K562 (cell line): ENCODE results near the gene N4BP3. TPM values are rescaled to one million over a fixed set of nuclear protein-coding genes. Genes with fewer than 3 reads are reported as not detected.

Experiments used
- BRCA1 ChIP-seq, 2 experiments: fragments of 450-650 bp in 1 of 2; sonication (generic) in 1 of 2; formaldehyde crosslinking in 1 of 2; IDR thresholded peaks; 2 replicates each; pipeline versions ENCODE4 v1.5.0 to v1.6.1; 2017 to 2020; ENCODE audit warnings: mild to moderate bottlenecking in 1 of 2, missing genetic modification reagents in 1 of 2
- HNRNPH1 ChIP-seq: fragments of 200-400 bp; formaldehyde crosslinking; optimal IDR thresholded peaks from 2 replicates; pipeline ENCODE3; 2017; ENCODE audit warnings: low read depth, mild to moderate bottlenecking, low read length, moderate library complexity
- SRF ChIP-seq, 2 experiments: fragments of 250-450, 450-650 bp in 1 of 2; sonication (Bioruptor Pico) in 1 of 2; sonication (generic) in 1 of 2; formaldehyde crosslinking; IDR thresholded peaks; 2 replicates each; pipeline versions ENCODE4 v1.5.0 to v1.5.1; 2020 to 2022; ENCODE audit warnings: mild to moderate bottlenecking in 1 of 2, missing genetic modification reagents in 1 of 2
- SRSF3 ChIP-seq: fragments of 200-400 bp; formaldehyde crosslinking; IDR thresholded peaks from 2 replicates; pipeline ENCODE4 v1.6.1; 2016; ENCODE audit warnings: mild to moderate bottlenecking, low read length, moderate library complexity; ENCODE audit not compliant: insufficient read depth
- ZBTB17 ChIP-seq: fragments of 450-650 bp; formaldehyde crosslinking; IDR thresholded peaks from 2 replicates; pipeline ENCODE4 v1.4.0; 2020; ENCODE audit warnings: mild to moderate bottlenecking
- ZNF589 ChIP-seq: fragments of 200-800 bp; sonication (Bioruptor generic); IDR thresholded peaks from 2 replicates; pipeline ENCODE4 v1.6.1; 2016; ENCODE audit warnings: low read depth, missing genetic modification characterization, missing compliant biosample characterization
- polyA plus RNA-seq, 8 experiments: library from polyadenylated mRNA; depleted of rRNA in 4 of 8; stranded (reverse) in 5 of 8; unstranded in 3 of 8; fragments of >200 nt; fragmentation: Nextera tagmentation in 2 of 8; fragmentation: Illumina TruSeq in 1 of 8; extraction: Ambion mirVana in 2 of 8; extraction: Trizol in 1 of 8; gene quantifications; 2 replicates each; pipeline versions ENCODE4 v1.2.1 to v1.2.3, GENCODE V29; 2011 to 2014; ENCODE audit warnings: inconsistent platforms in 1 of 8, missing spikeins in 1 of 8
- total RNA-seq, 7 experiments: library from RNA; depleted of rRNA in 6 of 7; stranded (reverse); fragments of >200 nt in 6 of 7; fragmentation: Illumina TruSeq in 2 of 7; extraction: Trizol in 2 of 7; gene quantifications; 2 replicates each; pipeline versions ENCODE4 v1.2.1 to v1.2.3, GENCODE V29; 2011 to 2021; ENCODE audit warnings: low replicate concordance in 1 of 7
- TF ChIP-seq, protein P1 (sequence below): sonication (generic); formaldehyde crosslinking; IDR thresholded peaks from 2 replicates; pipeline ENCODE4 v1.8.0; 2023; ENCODE audit warnings: missing genetic modification reagents, mild to moderate bottlenecking, borderline replicate concordance
- TF ChIP-seq, protein P2 (sequence below), 2 experiments: fragments of 450-650 bp in 1 of 2; sonication (generic) in 1 of 2; formaldehyde crosslinking in 1 of 2; IDR thresholded peaks; 2 replicates each; pipeline versions ENCODE4 v1.7.1 to v1.9.0; 2016 to 2022; ENCODE audit warnings: inconsistent platforms in 1 of 2, mild to moderate bottlenecking in 1 of 2, missing genetic modification reagents in 1 of 2

N4BP3 gene
- total and polyA plus RNA-seq, 9 of the 15 experiments (the other 6 are each of a cell fraction or from before 2014, with no cell fraction given) = 0.06 to 7.0 (median 2.4) TPM

DNA sequence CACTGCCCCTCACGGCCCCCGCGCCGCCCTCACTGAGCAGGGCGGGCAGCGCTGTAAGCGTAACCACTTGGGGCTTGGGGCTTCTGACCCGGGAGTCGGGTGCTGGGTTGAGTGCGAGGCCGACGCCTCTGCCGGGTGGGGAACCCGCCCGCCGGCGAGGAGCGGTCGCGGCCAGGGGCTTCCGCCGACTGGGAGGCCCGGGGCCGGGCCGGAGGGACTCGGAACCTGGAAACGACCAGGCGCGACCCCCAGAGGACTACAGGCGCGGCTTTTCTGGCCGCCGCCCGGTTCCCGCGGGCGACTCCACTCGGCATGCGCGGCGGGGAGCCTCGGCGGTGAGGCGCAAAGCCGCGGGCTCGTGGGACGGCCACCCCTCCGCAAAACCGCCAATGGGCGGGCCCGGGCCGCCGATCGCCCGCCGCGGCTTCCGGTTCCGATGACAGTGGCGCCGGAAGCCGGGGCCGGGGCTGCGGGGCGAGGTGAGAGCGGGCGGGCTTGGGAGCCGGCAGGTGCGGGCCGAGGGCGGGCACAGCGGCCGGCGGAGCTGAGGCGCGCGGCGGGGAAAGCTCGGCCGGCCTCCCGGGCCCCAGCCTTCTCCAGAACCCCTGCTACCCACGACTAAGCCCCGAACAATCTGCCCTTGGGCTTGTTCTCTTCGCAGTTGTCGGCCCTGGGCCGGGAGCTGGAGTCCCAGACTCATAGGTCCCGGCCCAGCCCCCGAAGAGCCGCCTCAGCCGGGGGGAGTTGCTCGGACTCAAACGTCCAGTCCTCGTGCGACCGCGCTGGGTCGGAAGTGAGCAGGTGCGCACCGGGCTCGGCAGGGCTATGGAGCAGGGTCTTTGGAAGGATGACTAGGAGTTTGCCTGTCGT, 17.5 kb downstream of the N4BP3 start, which contains the start of gene RMND5B (continued):
- TF ChIP-seq, protein P1, sequence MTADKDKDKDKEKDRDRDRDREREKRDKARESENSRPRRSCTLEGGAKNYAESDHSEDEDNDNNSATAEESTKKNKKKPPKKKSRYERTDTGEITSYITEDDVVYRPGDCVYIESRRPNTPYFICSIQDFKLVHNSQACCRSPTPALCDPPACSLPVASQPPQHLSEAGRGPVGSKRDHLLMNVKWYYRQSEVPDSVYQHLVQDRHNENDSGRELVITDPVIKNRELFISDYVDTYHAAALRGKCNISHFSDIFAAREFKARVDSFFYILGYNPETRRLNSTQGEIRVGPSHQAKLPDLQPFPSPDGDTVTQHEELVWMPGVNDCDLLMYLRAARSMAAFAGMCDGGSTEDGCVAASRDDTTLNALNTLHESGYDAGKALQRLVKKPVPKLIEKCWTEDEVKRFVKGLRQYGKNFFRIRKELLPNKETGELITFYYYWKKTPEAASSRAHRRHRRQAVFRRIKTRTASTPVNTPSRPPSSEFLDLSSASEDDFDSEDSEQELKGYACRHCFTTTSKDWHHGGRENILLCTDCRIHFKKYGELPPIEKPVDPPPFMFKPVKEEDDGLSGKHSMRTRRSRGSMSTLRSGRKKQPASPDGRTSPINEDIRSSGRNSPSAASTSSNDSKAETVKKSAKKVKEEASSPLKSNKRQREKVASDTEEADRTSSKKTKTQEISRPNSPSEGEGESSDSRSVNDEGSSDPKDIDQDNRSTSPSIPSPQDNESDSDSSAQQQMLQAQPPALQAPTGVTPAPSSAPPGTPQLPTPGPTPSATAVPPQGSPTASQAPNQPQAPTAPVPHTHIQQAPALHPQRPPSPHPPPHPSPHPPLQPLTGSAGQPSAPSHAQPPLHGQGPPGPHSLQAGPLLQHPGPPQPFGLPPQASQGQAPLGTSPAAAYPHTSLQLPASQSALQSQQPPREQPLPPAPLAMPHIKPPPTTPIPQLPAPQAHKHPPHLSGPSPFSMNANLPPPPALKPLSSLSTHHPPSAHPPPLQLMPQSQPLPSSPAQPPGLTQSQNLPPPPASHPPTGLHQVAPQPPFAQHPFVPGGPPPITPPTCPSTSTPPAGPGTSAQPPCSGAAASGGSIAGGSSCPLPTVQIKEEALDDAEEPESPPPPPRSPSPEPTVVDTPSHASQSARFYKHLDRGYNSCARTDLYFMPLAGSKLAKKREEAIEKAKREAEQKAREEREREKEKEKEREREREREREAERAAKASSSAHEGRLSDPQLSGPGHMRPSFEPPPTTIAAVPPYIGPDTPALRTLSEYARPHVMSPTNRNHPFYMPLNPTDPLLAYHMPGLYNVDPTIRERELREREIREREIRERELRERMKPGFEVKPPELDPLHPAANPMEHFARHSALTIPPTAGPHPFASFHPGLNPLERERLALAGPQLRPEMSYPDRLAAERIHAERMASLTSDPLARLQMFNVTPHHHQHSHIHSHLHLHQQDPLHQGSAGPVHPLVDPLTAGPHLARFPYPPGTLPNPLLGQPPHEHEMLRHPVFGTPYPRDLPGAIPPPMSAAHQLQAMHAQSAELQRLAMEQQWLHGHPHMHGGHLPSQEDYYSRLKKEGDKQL = no peak
- TF ChIP-seq SRF (CRISPR knock-in tag; IDR thresholded peaks at IDR 0.05) = 0 out of 4 replicates have a peak, but pooled peaks of 1 of the 2 experiments have one; percentile 18
- no peak for TF ChIP-seq ZNF589 (CRISPR knock-in tag)
- TF ChIP-seq BRCA1 (IDR thresholded peaks at IDR 0.05) = no peak
- TF ChIP-seq BRCA1 (CRISPR knock-in tag; IDR thresholded peaks at IDR 0.05) = no peak
- TF ChIP-seq HNRNPH1 = no peak
- TF ChIP-seq SRSF3 = no peak
- TF ChIP-seq, protein P2, sequence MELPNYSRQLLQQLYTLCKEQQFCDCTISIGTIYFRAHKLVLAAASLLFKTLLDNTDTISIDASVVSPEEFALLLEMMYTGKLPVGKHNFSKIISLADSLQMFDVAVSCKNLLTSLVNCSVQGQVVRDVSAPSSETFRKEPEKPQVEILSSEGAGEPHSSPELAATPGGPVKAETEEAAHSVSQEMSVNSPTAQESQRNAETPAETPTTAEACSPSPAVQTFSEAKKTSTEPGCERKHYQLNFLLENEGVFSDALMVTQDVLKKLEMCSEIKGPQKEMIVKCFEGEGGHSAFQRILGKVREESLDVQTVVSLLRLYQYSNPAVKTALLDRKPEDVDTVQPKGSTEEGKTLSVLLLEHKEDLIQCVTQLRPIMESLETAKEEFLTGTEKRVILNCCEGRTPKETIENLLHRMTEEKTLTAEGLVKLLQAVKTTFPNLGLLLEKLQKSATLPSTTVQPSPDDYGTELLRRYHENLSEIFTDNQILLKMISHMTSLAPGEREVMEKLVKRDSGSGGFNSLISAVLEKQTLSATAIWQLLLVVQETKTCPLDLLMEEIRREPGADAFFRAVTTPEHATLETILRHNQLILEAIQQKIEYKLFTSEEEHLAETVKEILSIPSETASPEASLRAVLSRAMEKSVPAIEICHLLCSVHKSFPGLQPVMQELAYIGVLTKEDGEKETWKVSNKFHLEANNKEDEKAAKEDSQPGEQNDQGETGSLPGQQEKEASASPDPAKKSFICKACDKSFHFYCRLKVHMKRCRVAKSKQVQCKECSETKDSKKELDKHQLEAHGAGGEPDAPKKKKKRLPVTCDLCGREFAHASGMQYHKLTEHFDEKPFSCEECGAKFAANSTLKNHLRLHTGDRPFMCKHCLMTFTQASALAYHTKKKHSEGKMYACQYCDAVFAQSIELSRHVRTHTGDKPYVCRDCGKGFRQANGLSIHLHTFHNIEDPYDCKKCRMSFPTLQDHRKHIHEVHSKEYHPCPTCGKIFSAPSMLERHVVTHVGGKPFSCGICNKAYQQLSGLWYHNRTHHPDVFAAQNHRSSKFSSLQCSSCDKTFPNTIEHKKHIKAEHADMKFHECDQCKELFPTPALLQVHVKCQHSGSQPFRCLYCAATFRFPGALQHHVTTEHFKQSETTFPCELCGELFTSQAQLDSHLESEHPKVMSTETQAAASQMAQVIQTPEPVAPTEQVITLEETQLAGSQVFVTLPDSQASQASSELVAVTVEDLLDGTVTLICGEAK (IDR thresholded peaks at IDR 0.05) = peak; percentile 83
- TF ChIP-seq, protein P2 (CRISPR knock-in tag; IDR thresholded peaks at IDR 0.05) = no peak
- TF ChIP-seq ZBTB17 (CRISPR knock-in tag) = peak; percentile 58; the same call in 1 of the 2 replicates
